ENCODE measurements around the gene TIMM29.

Gene TIMM29

DNA sequence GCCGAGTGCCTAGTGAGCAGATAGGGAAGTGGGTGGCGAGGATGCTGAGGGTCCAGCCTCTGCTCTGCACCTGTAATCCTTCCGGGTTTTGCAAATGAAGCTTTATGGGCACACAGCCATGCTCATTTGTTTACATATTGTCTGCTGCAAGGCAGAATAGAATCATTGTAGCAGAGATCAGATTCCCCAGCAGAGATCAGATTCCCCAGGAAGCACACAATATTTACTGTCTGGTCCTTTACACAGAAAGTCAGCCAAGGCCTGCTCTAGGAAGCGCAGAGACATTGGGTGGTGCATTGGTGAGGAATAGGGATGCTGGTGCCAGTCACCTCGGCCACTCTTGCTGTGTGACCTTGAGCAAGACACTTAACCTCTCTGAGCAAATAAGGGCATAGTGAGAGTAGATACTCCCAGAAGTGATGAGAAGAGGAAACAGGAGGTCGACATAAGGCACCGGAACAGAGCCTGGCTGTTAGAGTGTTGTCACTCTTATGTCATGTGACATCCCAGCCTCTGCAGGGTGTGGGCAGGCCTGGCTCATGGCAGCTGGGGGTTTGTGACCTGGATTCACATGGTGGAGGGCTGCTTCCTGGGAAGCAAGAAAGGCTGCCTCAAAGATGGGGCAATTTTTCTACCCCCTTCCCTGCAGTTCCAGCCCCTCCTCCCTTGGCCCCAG, 31.6 kb upstream of the TIMM29 start:
- no peaks in the 10 kb centered on the region for H3K27me3 Mint-ChIP-seq (ENCODE audit: low read depth)
- H3K4me1 Mint-ChIP-seq (ENCODE audit: low read depth) = peaks cover 7% of the 10 kb centered on the region
- no peaks in the 10 kb centered on the region for H3K9me3 Mint-ChIP-seq
- no peaks in the 10 kb centered on the region for H3K36me3 Mint-ChIP-seq (ENCODE audit: low read depth)
- H3K27ac Mint-ChIP-seq = peak overlapping the region; percentile 83
- no peak overlapping the region for H3K4me3 Mint-ChIP-seq

GRCh38 chr19:10898633-10899032, 30.0 kb upstream of the TIMM29 start:
- H3K27me3 Mint-ChIP-seq (ENCODE audit: low read depth) = no peaks in the 10 kb centered on the region
- no peak overlapping the region for H3K27ac Mint-ChIP-seq
- peaks cover 11% of the 10 kb centered on the region for H3K9me3 Mint-ChIP-seq
- peaks cover 2% of the 10 kb centered on the region for H3K36me3 Mint-ChIP-seq (ENCODE audit: low read depth)
- H3K4me3 Mint-ChIP-seq = no peak overlapping the region
- peaks cover 7% of the 10 kb centered on the region for H3K4me1 Mint-ChIP-seq (ENCODE audit: low read depth)

DNA sequence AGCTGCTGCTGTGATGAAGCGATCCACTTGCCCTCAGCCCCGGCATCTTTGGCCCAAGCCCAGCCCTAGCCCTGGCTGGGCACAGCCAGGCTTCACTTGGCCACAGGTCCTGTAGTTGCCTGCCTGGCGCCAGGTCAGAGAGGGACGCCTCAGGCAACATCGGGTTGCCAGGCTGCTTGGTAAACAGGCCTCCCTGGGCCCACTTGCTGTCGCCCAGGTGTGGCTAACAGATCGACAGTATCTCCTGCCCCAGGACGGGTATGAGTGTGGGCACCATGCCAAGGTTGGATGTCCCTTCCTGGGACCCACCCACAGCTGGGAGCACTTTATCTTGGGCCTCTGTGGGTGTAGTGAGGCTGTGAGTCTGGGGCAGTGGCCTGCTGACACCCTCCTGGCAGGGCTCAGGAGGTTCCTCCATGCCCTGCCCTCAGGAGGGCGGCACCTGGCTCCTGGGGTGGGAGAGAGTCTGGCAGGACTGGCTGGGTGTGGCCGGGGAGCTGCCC, 29.4 kb upstream of the TIMM29 start:
- no peak overlapping the region for H3K4me3 Mint-ChIP-seq
- no peaks in the 10 kb centered on the region for H3K27me3 Mint-ChIP-seq (ENCODE audit: low read depth)
- no peak overlapping the region for H3K27ac Mint-ChIP-seq
- H3K9me3 Mint-ChIP-seq = peaks cover 11% of the 10 kb centered on the region
- peaks cover 6% of the 10 kb centered on the region for H3K36me3 Mint-ChIP-seq (ENCODE audit: low read depth)
- H3K4me1 Mint-ChIP-seq (ENCODE audit: low read depth) = peaks cover 9% of the 10 kb centered on the region

GRCh38 chr19:10907925-10908324, 20.7 kb upstream of the TIMM29 start:
- Mint-ChIP-seq H3K9me3 (peaks cover 7% of the 10 kb centered on the region), H3K27me3 (ENCODE audit: low read depth) (no peaks in the 10 kb centered on the region), H3K4me3 (no peak overlapping the region), H3K4me1 (ENCODE audit: low read depth) (peaks cover 2% of the 10 kb centered on the region), H3K36me3 (ENCODE audit: low read depth) (peaks cover 11% of the 10 kb centered on the region), H3K27ac (no peak overlapping the region)

- H3K27ac Mint-ChIP-seq = no peak overlapping the region
- H3K36me3 Mint-ChIP-seq (ENCODE audit: low read depth) = peaks cover 11% of the 10 kb centered on the region
- H3K4me1 Mint-ChIP-seq (ENCODE audit: low read depth) = peaks cover 2% of the 10 kb centered on the region
- peaks cover 1% of the 10 kb centered on the region for H3K9me3 Mint-ChIP-seq
- H3K27me3 Mint-ChIP-seq (ENCODE audit: low read depth) = no peaks in the 10 kb centered on the region
- H3K4me3 Mint-ChIP-seq = no peak overlapping the region
Observed at GRCh38 chr19:10908380-10908960, 20.1 kb upstream of the TIMM29 start.

GRCh38 chr19:10911579-10912363, 16.8 kb upstream of the TIMM29 start:
- Mint-ChIP-seq H3K36me3 (ENCODE audit: low read depth) (peaks cover 7% of the 10 kb centered on the region), H3K27me3 (ENCODE audit: low read depth) (no peaks in the 10 kb centered on the region), H3K27ac (no peak overlapping the region), H3K9me3 (no peaks in the 10 kb centered on the region), H3K4me3 (no peak overlapping the region), H3K4me1 (ENCODE audit: low read depth) (no peaks in the 10 kb centered on the region)

DNA sequence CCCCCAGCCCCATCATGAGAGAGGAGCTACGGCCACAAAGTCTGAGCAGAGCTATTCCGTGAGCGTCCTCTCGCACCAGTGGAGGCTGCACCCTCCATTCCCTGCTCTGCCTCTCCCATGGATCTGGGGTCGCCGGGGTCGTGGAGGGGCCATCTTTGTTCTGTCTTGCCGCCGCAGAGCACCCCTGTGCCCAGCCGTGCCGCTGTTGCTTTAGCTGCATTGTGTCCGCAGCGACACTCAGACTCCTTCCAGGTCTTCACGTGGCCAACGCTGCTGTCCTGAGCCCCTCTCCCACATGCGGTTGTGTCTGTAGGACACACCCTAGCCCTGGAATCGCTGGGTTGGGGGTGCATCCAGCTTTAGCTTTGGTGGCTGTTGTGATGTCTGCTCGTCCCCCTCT, 16.0 kb upstream of the TIMM29 start:
- no peak overlapping the region for H3K27ac Mint-ChIP-seq
- peaks cover 7% of the 10 kb centered on the region for H3K36me3 Mint-ChIP-seq (ENCODE audit: low read depth)
- no peaks in the 10 kb centered on the region for H3K4me1 Mint-ChIP-seq (ENCODE audit: low read depth)
- no peak overlapping the region for H3K4me3 Mint-ChIP-seq
- H3K9me3 Mint-ChIP-seq = no peaks in the 10 kb centered on the region
- H3K27me3 Mint-ChIP-seq (ENCODE audit: low read depth) = no peaks in the 10 kb centered on the region

DNA sequence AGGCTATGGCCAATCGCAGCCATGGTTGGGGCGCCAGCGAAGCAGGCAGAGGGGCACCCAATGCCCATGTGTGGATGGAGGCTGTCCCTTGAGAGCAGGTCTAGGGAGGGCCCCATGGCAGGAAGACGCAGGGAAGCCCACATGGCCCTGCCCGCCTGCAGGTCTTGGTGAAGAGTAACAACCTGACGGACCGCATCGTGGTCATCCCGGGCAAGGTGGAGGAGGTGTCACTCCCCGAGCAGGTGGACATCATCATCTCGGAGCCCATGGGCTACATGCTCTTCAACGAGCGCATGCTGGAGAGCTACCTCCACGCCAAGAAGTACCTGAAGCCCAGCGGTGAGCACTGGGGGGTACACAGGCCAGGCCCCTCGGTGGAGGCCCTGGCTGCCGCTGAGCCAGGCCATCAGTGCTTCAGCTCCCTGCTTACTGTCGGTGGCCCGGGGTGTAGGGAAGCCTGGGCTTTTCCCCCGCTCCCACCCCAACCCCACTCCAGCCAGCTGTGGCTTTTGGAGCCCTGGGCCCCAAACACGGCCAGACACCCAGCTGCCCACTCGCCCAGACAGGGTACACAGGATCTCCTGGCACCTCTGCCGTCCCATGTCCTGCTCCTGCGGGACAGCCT, 14.8 kb upstream of the TIMM29 start:
- Mint-ChIP-seq H3K27me3 (ENCODE audit: low read depth) (no peaks in the 10 kb centered on the region), H3K4me1 (ENCODE audit: low read depth) (no peaks in the 10 kb centered on the region), H3K36me3 (ENCODE audit: low read depth) (peaks cover 7% of the 10 kb centered on the region), H3K4me3 (no peak overlapping the region), H3K27ac (no peak overlapping the region), H3K9me3 (no peaks in the 10 kb centered on the region)

DNA sequence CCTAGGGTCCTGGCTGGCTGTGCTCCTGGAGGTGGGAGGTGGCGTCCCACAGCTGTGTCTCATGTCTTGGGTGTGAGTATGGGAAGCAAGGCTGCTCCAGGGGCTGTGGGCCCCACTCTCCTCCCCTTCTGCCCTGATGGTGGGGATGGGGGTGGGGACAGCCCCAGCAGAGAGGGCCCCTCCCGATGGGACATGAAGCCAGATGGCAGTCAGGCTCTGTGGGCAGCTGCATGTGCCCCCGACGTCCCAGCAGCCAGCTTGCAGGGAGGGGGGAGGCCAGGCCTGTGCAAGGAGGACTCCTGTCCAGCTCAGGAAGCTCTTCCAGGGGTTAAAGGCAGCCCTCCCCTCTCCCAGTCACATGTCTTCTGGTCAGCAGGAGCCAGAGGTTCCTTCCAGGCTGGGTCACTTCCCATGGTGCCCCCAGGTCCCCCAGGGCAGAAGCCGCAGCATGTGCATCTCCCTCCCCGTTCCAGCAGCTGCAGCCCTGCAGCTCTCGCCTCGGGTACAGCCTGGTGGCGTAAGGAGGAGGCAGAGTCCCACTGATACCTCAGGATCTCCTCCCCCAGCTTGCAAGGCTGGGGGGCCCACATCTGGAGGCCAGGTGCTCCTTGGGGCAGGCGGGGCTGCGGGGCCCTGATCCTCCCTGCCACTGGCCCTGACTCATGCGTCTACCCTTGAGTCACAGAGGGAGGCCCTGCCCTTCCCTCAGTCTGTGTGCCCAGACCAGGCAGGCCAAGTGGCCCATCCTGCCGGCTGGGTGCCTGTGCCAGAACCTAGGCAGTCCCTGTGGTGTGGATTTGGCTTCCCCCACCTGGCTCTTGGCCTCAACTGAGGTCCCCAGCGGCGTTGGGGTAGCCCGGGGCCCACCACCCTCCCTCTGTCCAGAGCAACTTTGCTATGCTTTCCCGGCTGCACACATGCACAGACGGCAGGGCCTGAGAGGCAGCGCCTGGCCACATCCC, 13.2 kb upstream of the TIMM29 start:
- H3K4me1 Mint-ChIP-seq (ENCODE audit: low read depth) = no peaks in the 10 kb centered on the region
- H3K36me3 Mint-ChIP-seq (ENCODE audit: low read depth) = peaks cover 6% of the 10 kb centered on the region
- no peaks in the 10 kb centered on the region for H3K9me3 Mint-ChIP-seq
- no peak overlapping the region for H3K4me3 Mint-ChIP-seq
- no peak overlapping the region for H3K27ac Mint-ChIP-seq
- no peaks in the 10 kb centered on the region for H3K27me3 Mint-ChIP-seq (ENCODE audit: low read depth)

GRCh38 chr19:10916602-10917001, 12.0 kb upstream of the TIMM29 start:
- Mint-ChIP-seq H3K36me3 (ENCODE audit: low read depth) (peaks cover 8% of the 10 kb centered on the region), H3K9me3 (no peaks in the 10 kb centered on the region), H3K27me3 (ENCODE audit: low read depth) (no peaks in the 10 kb centered on the region), H3K4me3 (no peak overlapping the region), H3K27ac (no peak overlapping the region), H3K4me1 (ENCODE audit: low read depth) (no peaks in the 10 kb centered on the region)

GRCh38 chr19:10918359-10918758, 10.3 kb upstream of the TIMM29 start:
- Mint-ChIP-seq H3K4me1 (ENCODE audit: low read depth) (no peaks in the 10 kb centered on the region), H3K4me3 (no peak overlapping the region), H3K27me3 (ENCODE audit: low read depth) (no peaks in the 10 kb centered on the region), H3K9me3 (no peaks in the 10 kb centered on the region), H3K27ac (no peak overlapping the region), H3K36me3 (ENCODE audit: low read depth) (peaks cover 5% of the 10 kb centered on the region)

- peaks cover 8% of the 10 kb centered on the region for H3K36me3 Mint-ChIP-seq (ENCODE audit: low read depth)
- no peaks in the 10 kb centered on the region for H3K27me3 Mint-ChIP-seq (ENCODE audit: low read depth)
- no peaks in the 10 kb centered on the region for H3K9me3 Mint-ChIP-seq
- no peak overlapping the region for H3K4me3 Mint-ChIP-seq
- H3K27ac Mint-ChIP-seq = no peak overlapping the region
- no peaks in the 10 kb centered on the region for H3K4me1 Mint-ChIP-seq (ENCODE audit: low read depth)
Observed at GRCh38 chr19:10919352-10920287, 9.0 kb upstream of the TIMM29 start.

GRCh38 chr19:10920288-10920655, 8.3 kb upstream of the TIMM29 start:
- Mint-ChIP-seq H3K36me3 (ENCODE audit: low read depth) (peaks cover 9% of the 10 kb centered on the region), H3K9me3 (no peaks in the 10 kb centered on the region), H3K4me3 (no peak overlapping the region), H3K27ac (no peak overlapping the region), H3K4me1 (ENCODE audit: low read depth) (no peaks in the 10 kb centered on the region), H3K27me3 (ENCODE audit: low read depth) (no peaks in the 10 kb centered on the region)
